ENCODE measurements around the gene UBTD1. TPM values are rescaled to one million over a fixed set of nuclear protein-coding genes. Genes with fewer than 3 reads are reported as not detected.
"Not testable (repeated sequence)": the region's sequence is repeated elsewhere in the genome, so short reads cannot be mapped to it uniquely, and the experiment has no call there.

UBTD1 gene
- total and polyA plus RNA-seq, 4 donors: 26.3 to 70.4 (median 42.9) TPM

GRCh38 chr10:97553575-97554031 lies 54.9 kb downstream of the UBTD1 start:
- WGBS, 2 donors: 22% methylated on average over 6 of the region's 6 CpGs
- Histone ChIP-seq H3K4me1 (ENCODE audit: control insufficient read depth in 5 of 5, insufficient read depth in 5 of 5, low read length in 5 of 5) (peaks cover 0 to 10% (median 6%) of the 10 kb centered on the region in 5 donors), H3K27ac (ENCODE audit: low read depth in 1 of 2, low read length in 1 of 2) (peak overlapping the region in 1 of 2 donors; percentile 15), H3K9me3 (ENCODE audit: control insufficient read depth in 4 of 4, insufficient read depth in 3 of 4, low read length in 3 of 4) (no peaks in the 10 kb centered on the region), H3K36me3 (ENCODE audit: control insufficient read depth in 4 of 4, insufficient read depth in 4 of 4, low read length in 4 of 4) (no peaks in the 10 kb centered on the region), H3K27me3 (ENCODE audit: control insufficient read depth in 3 of 3, insufficient read depth in 3 of 3, low read length in 2 of 3) (no peaks in the 10 kb centered on the region), H3K9ac (ENCODE audit: insufficient read depth in 1 of 2, low read length in 2 of 2) (no peak overlapping the region), H3K4me3 (no peak overlapping the region)
- ATAC-seq (ENCODE audit: insufficient read depth, low FRiP score): peak; percentile 94
- DNase-seq: peak; percentile 54 to 62 (median 56)
- peak; percentile 2 for TF ChIP-seq CTCF (IDR thresholded peaks at IDR 0.05; ENCODE audit: control extremely low read depth, extremely low read depth)

GRCh38 chr10:97554336-97554735 lies 55.6 kb downstream of the UBTD1 start:
- not testable (repeated sequence) for H3K9me3 ChIP-seq (ENCODE audit: control insufficient read depth in 4 of 4, insufficient read depth in 3 of 4, low read length in 3 of 4); ATAC-seq (ENCODE audit: insufficient read depth, low FRiP score); H3K4me3 ChIP-seq; H3K9ac ChIP-seq (ENCODE audit: insufficient read depth in 1 of 2, low read length in 2 of 2); H3K36me3 ChIP-seq (ENCODE audit: control insufficient read depth in 4 of 4, insufficient read depth in 4 of 4, low read length in 4 of 4); H3K27ac ChIP-seq (ENCODE audit: low read depth in 1 of 2, low read length in 1 of 2); DNase-seq; H3K4me1 ChIP-seq (ENCODE audit: control insufficient read depth in 5 of 5, insufficient read depth in 5 of 5, low read length in 5 of 5); H3K27me3 ChIP-seq (ENCODE audit: control insufficient read depth in 3 of 3, insufficient read depth in 3 of 3, low read length in 2 of 3)
- 98% methylated on average over 5 of the region's 5 CpGs for WGBS, 2 donors

- not testable (repeated sequence) for H3K27me3 ChIP-seq (ENCODE audit: control insufficient read depth in 3 of 3, insufficient read depth in 3 of 3, low read length in 2 of 3); H3K9me3 ChIP-seq (ENCODE audit: control insufficient read depth in 4 of 4, insufficient read depth in 3 of 4, low read length in 3 of 4); H3K36me3 ChIP-seq (ENCODE audit: control insufficient read depth in 4 of 4, insufficient read depth in 4 of 4, low read length in 4 of 4); H3K9ac ChIP-seq (ENCODE audit: insufficient read depth in 1 of 2, low read length in 2 of 2); H3K27ac ChIP-seq (ENCODE audit: low read depth in 1 of 2, low read length in 1 of 2); H3K4me1 ChIP-seq (ENCODE audit: control insufficient read depth in 5 of 5, insufficient read depth in 5 of 5, low read length in 5 of 5); DNase-seq; H3K4me3 ChIP-seq; ATAC-seq (ENCODE audit: insufficient read depth, low FRiP score)
- 84 to 97% methylated on average over 10 of the region's 10 CpGs for WGBS, 2 donors
Observed at GRCh38 chr10:97555541-97555940, 56.8 kb downstream of the UBTD1 start.

GRCh38 chr10:97560731-97561381 lies 62.1 kb downstream of the UBTD1 start:
- ATAC-seq (ENCODE audit: insufficient read depth, low FRiP score): not testable (repeated sequence)

GRCh38 chr10:97561386-97562077 lies 62.8 kb downstream of the UBTD1 start:
- WGBS, 2 donors: 92 to 98% methylated on average over 12 of the region's 12 CpGs
- not testable (repeated sequence) for H3K27ac ChIP-seq (ENCODE audit: low read depth in 1 of 2, low read length in 1 of 2)

More at GRCh38 chr10:97560731-97561381, 62.1 kb downstream of the UBTD1 start:
- not testable (repeated sequence) for DNase-seq; H3K36me3 ChIP-seq (ENCODE audit: control insufficient read depth in 4 of 4, insufficient read depth in 4 of 4, low read length in 4 of 4); H3K4me3 ChIP-seq; H3K27me3 ChIP-seq (ENCODE audit: control insufficient read depth in 3 of 3, insufficient read depth in 3 of 3, low read length in 2 of 3); H3K27ac ChIP-seq (ENCODE audit: low read depth in 1 of 2, low read length in 1 of 2); H3K4me1 ChIP-seq (ENCODE audit: control insufficient read depth in 5 of 5, insufficient read depth in 5 of 5, low read length in 5 of 5); H3K9me3 ChIP-seq (ENCODE audit: control insufficient read depth in 4 of 4, insufficient read depth in 3 of 4, low read length in 3 of 4); H3K9ac ChIP-seq (ENCODE audit: insufficient read depth in 1 of 2, low read length in 2 of 2)
- 85 to 90% methylated on average over 17 of the region's 17 CpGs for WGBS, 2 donors

GRCh38 chr10:97562329-97562728 lies 63.6 kb downstream of the UBTD1 start:
- not testable (repeated sequence) for H3K27ac ChIP-seq (ENCODE audit: low read depth in 1 of 2, low read length in 1 of 2); H3K9ac ChIP-seq (ENCODE audit: insufficient read depth in 1 of 2, low read length in 2 of 2); H3K4me3 ChIP-seq; H3K27me3 ChIP-seq (ENCODE audit: control insufficient read depth in 3 of 3, insufficient read depth in 3 of 3, low read length in 2 of 3); H3K36me3 ChIP-seq (ENCODE audit: control insufficient read depth in 4 of 4, insufficient read depth in 4 of 4, low read length in 4 of 4); H3K4me1 ChIP-seq (ENCODE audit: control insufficient read depth in 5 of 5, insufficient read depth in 5 of 5, low read length in 5 of 5); DNase-seq; H3K9me3 ChIP-seq (ENCODE audit: control insufficient read depth in 4 of 4, insufficient read depth in 3 of 4, low read length in 3 of 4); ATAC-seq (ENCODE audit: insufficient read depth, low FRiP score)
- 86 to 95% methylated on average over 5 of the region's 5 CpGs for WGBS, 2 donors

More at GRCh38 chr10:97561386-97562077, 62.8 kb downstream of the UBTD1 start:
- not testable (repeated sequence) for ATAC-seq (ENCODE audit: insufficient read depth, low FRiP score); DNase-seq; H3K4me3 ChIP-seq; H3K36me3 ChIP-seq (ENCODE audit: control insufficient read depth in 4 of 4, insufficient read depth in 4 of 4, low read length in 4 of 4); H3K4me1 ChIP-seq (ENCODE audit: control insufficient read depth in 5 of 5, insufficient read depth in 5 of 5, low read length in 5 of 5); H3K9me3 ChIP-seq (ENCODE audit: control insufficient read depth in 4 of 4, insufficient read depth in 3 of 4, low read length in 3 of 4); H3K27me3 ChIP-seq (ENCODE audit: control insufficient read depth in 3 of 3, insufficient read depth in 3 of 3, low read length in 2 of 3); H3K9ac ChIP-seq (ENCODE audit: insufficient read depth in 1 of 2, low read length in 2 of 2)

Measured in lung (tissue), 12 donors.